K562 (cell line): ENCODE data around the gene MCC. TPM values are rescaled to one million over a fixed set of nuclear protein-coding genes. Genes with fewer than 3 reads are reported as not detected.

Experiments
- ATAC-seq: fragments of 200-7000 bp; cut with Tn5 transposase; 3 replicates; pipeline ENCODE4 v1.9.1; 2020; ENCODE audit warnings: moderate library complexity
- BruUV-seq: library from RNA; stranded (reverse); fragments of 400-500 nt; replicated peaks from 2 replicates; lab custom pipeline; 2021; lab: Mats Ljungman, UMichigan
- CTCF ChIA-PET: fragments of 300-600 bp; formaldehyde crosslinking; extraction: SDS; loops from one replicate; lab custom pipeline; 2021; ENCODE audit warnings: low intra/inter-chr PET ratio; lab: Yijun Ruan, JAX
- POLR2A ChIA-PET: fragments of 300-600, 350-650 bp; sonication (Branson Sonifier 250); formaldehyde crosslinking; extraction: SDS; loops from one replicate; lab custom pipeline; 2021; ENCODE audit warnings: antibody characterized with exemption, inconsistent platforms; lab: Yijun Ruan, JAX
- DNase-seq, 4 experiments: peaks; one replicate each; pipeline versions ENCODE4 v3.0.0 to v3.0.0-alpha.2; 2011 to 2018; ENCODE audit warnings: low spot score in 3 of 4, mixed read lengths in 3 of 4; ENCODE audit errors: extremely low read depth in 1 of 4
- FAIRE-seq: peaks from 2 replicates; lab custom pipeline; 2011; peaks lifted over from hg19 to GRCh38; lab: Jason Lieb, UNC
- H2AFZ ChIP-seq: 2 replicates; pipeline ENCODE4 v1.6.0; 2011; ENCODE audit warnings: low read depth, low read length, control low read depth, inconsistent platforms
- H3K27ac ChIP-seq: fragments of 200-600 bp; 3 replicates; pipeline ENCODE4 v1.8.0; 2011; ENCODE audit warnings: low read depth, mild to moderate bottlenecking, control low read depth, inconsistent platforms, low read length, moderate library complexity, mixed read lengths; ENCODE audit errors: extremely low read depth
- H3K27me3 ChIP-seq, 2 experiments: fragments of 300-600 bp in 1 of 2; 2 replicates in 1 of 2; 3 replicates in 1 of 2; pipeline versions ENCODE4 v1.6.0 to v1.8.0; 2011; ENCODE audit warnings: inconsistent platforms in 2 of 2, low read length in 2 of 2, mild to moderate bottlenecking in 1 of 2, mixed read lengths in 1 of 2, moderate library complexity in 1 of 2; ENCODE audit not compliant: control insufficient read depth in 2 of 2, insufficient read depth in 2 of 2
- H3K36me3 ChIP-seq: fragments of 300-600 bp; 3 replicates; pipeline ENCODE4 v1.8.0; 2011; ENCODE audit warnings: mild to moderate bottlenecking, low read length, inconsistent platforms; ENCODE audit not compliant: control insufficient read depth, insufficient read depth
- H3K4me1 ChIP-seq, 2 experiments: fragments of 200-600 bp in 1 of 2; replicated peaks in 1 of 2; 2 replicates in 1 of 2; 3 replicates in 1 of 2; pipeline versions ENCODE4 v1.5.1 to v1.8.0; 2011; ENCODE audit warnings: inconsistent platforms in 2 of 2, low read length in 2 of 2, mild to moderate bottlenecking in 1 of 2, mixed read lengths in 1 of 2, moderate library complexity in 1 of 2; ENCODE audit not compliant: control insufficient read depth in 2 of 2, insufficient read depth in 2 of 2
- H3K4me2 ChIP-seq: 2 replicates; pipeline ENCODE4 v1.6.1; 2011; ENCODE audit warnings: low read length, control low read depth, inconsistent platforms, mixed read lengths; ENCODE audit not compliant: insufficient read depth
- H3K4me3 ChIP-seq: fragments of 200-600 bp; sonication (generic), shearing (Covaris generic); 2 replicates; pipeline ENCODE4 v1.5.1; 2016; ENCODE audit warnings: control low read depth, inconsistent platforms
- H3K79me2 ChIP-seq: fragments of 200-600 bp; 3 replicates; pipeline ENCODE4 v1.8.0; 2011; ENCODE audit warnings: low read length, inconsistent platforms; ENCODE audit not compliant: control insufficient read depth, insufficient read depth
- H3K9ac ChIP-seq, 2 experiments: 2 replicates each; pipeline versions ENCODE4 v1.6.0 to v1.6.1; 2011; ENCODE audit warnings: low read depth in 2 of 2, low read length in 2 of 2, control low read depth in 1 of 2, inconsistent platforms in 1 of 2, mild to moderate bottlenecking in 1 of 2, mixed read lengths in 1 of 2; ENCODE audit not compliant: insufficient read depth in 1 of 2
- H3K9me1 ChIP-seq: one replicate; pipeline ENCODE4 v1.6.0; 2011; ENCODE audit warnings: inconsistent platforms, mild to moderate bottlenecking, low read length, moderate library complexity; ENCODE audit not compliant: control insufficient read depth, insufficient read depth
- H3K9me3 ChIP-seq: replicated peaks from 2 replicates; pipeline ENCODE4 v1.5.1; 2011; ENCODE audit warnings: low read depth, low read length, inconsistent platforms; ENCODE audit not compliant: control insufficient read depth, insufficient read depth
- H4K20me1 ChIP-seq: replicated peaks from 2 replicates; pipeline ENCODE4 v1.6.1; 2011; ENCODE audit warnings: low read length, inconsistent platforms, mixed read lengths; ENCODE audit not compliant: control insufficient read depth, insufficient read depth
- MEIS2 ChIP-seq: fragments of 450-650 bp; IDR thresholded peaks from 2 replicates; pipeline ENCODE4 v1.6.1; 2014; ENCODE audit warnings: mild to moderate bottlenecking; ENCODE audit not compliant: partially characterized antibody
- PRPF4 ChIP-seq: fragments of 200-400 bp; formaldehyde crosslinking; IDR thresholded peaks from one replicate; pipeline ENCODE4 v1.6.1; 2017; ENCODE audit warnings: low read length, low read depth, mild to moderate bottlenecking; ENCODE audit not compliant: insufficient read depth, poor library complexity, severe bottlenecking
- RBBP5 ChIP-seq: fragments of 200-600 bp; sonication (generic); IDR thresholded peaks from 2 replicates; pipeline ENCODE4 v1.6.1; 2012; ENCODE audit warnings: borderline replicate concordance, mild to moderate bottlenecking, low read length, control low read depth, inconsistent platforms; ENCODE audit not compliant: insufficient read depth, poor library complexity, severe bottlenecking
- SMARCE1 ChIP-seq: fragments of 450-650 bp; IDR thresholded peaks from 2 replicates; pipeline ENCODE4 v1.7.1; 2016; ENCODE audit warnings: mild to moderate bottlenecking
- WGBS: fragments of 100-300 bp; shearing (Covaris generic); methylation state at CpG from one replicate; pipeline ENCODE4 v1.1.6; 2016; ENCODE audit warnings: low coverage, mixed read lengths; ENCODE audit not compliant: insufficient coverage; ENCODE audit errors: missing lambda C conversion rate; 5-methylcytosine and 5-hydroxymethylcytosine counted together
- in situ Hi-C: fragments of 300-500 bp; cut with MboI; formaldehyde crosslinking; loops from 4 replicates; pipeline ENCODE4 v1.15.0; 2018; ENCODE audit warnings: inconsistent platforms, mixed read lengths
- intact Hi-C: fragments of 100-400 bp; cut with micrococcal nuclease; formaldehyde crosslinking; loops from 2 replicates; pipeline ENCODE4 v1.14.2; 2022
- polyA plus RNA-seq, 8 experiments: library from polyadenylated mRNA; depleted of rRNA in 4 of 8; stranded (reverse) in 5 of 8; unstranded in 3 of 8; fragments of >200 nt; fragmentation: Nextera tagmentation in 2 of 8; fragmentation: Illumina TruSeq in 1 of 8; extraction: Ambion mirVana in 2 of 8; extraction: Trizol in 1 of 8; gene quantifications; 2 replicates each; pipeline versions ENCODE4 v1.2.1 to v1.2.3, GENCODE V29; 2011 to 2014; ENCODE audit warnings: inconsistent platforms in 1 of 8, missing spikeins in 1 of 8
- total RNA-seq, 7 experiments: library from RNA; depleted of rRNA in 6 of 7; stranded (reverse); fragments of >200 nt in 6 of 7; fragmentation: Illumina TruSeq in 2 of 7; extraction: Trizol in 2 of 7; gene quantifications; 2 replicates each; pipeline versions ENCODE4 v1.2.1 to v1.2.3, GENCODE V29; 2011 to 2021; ENCODE audit warnings: low replicate concordance in 1 of 7
- TF ChIP-seq, protein P1 (sequence below): fragments of 450-650 bp; IDR thresholded peaks from 2 replicates; pipeline ENCODE4 v1.7.1; 2018; ENCODE audit warnings: mild to moderate bottlenecking, low read depth; ENCODE audit not compliant: partially characterized antibody
- TF ChIP-seq, protein P2 (sequence below): sonication (generic); formaldehyde crosslinking; IDR thresholded peaks from 2 replicates; pipeline ENCODE4 v1.8.0; 2022; ENCODE audit warnings: mild to moderate bottlenecking, missing genetic modification reagents

The MCC gene
- total and polyA plus RNA-seq, 9 of the 15 experiments (the other 6 are each of a cell fraction or from before 2014, with no cell fraction given) = 0.04 to 0.24 (median 0.06) TPM; not detected in 1

- BruUV-seq = no TSS peak
- H3K27ac ChIP-seq = no peak overlapping the region
- no peaks in the 10 kb centered on the region for H3K79me2 ChIP-seq
- H3K9ac ChIP-seq = no peak overlapping the region
- no peak for FAIRE-seq
- H3K9me3 ChIP-seq = no peaks in the 10 kb centered on the region
- intact Hi-C loops = no loop called here
- no peak overlapping the region for H3K4me3 ChIP-seq
- 0% methylated on average over 6 of the region's 6 CpGs for WGBS
- H4K20me1 ChIP-seq = no peaks in the 10 kb centered on the region
- H3K9me1 ChIP-seq = no peaks in the 10 kb centered on the region
- H3K36me3 ChIP-seq = no peaks in the 10 kb centered on the region
- no peak for ATAC-seq
- ChIA-PET CTCF (no interaction called here), POLR2A (no interaction called here)
- no peak overlapping the region for H2AFZ ChIP-seq
- no peak overlapping the region for H3K4me2 ChIP-seq
- in situ Hi-C loops = loop anchor here (10.0 kb wide), 1 partner anchor 1107 kb away; no protein-coding TSS in a partner anchor
- DNase-seq = no peak
- peaks cover 2 to 10% of the 10 kb centered on the region in 2 experiments; a peak in 3 of 5 replicates for H3K27me3 ChIP-seq
- H3K4me1 ChIP-seq = no peaks in the 10 kb centered on the region
- TF ChIP-seq SMARCE1 = no peak
- no peak for TF ChIP-seq PRPF4
- TF ChIP-seq, protein P1, sequence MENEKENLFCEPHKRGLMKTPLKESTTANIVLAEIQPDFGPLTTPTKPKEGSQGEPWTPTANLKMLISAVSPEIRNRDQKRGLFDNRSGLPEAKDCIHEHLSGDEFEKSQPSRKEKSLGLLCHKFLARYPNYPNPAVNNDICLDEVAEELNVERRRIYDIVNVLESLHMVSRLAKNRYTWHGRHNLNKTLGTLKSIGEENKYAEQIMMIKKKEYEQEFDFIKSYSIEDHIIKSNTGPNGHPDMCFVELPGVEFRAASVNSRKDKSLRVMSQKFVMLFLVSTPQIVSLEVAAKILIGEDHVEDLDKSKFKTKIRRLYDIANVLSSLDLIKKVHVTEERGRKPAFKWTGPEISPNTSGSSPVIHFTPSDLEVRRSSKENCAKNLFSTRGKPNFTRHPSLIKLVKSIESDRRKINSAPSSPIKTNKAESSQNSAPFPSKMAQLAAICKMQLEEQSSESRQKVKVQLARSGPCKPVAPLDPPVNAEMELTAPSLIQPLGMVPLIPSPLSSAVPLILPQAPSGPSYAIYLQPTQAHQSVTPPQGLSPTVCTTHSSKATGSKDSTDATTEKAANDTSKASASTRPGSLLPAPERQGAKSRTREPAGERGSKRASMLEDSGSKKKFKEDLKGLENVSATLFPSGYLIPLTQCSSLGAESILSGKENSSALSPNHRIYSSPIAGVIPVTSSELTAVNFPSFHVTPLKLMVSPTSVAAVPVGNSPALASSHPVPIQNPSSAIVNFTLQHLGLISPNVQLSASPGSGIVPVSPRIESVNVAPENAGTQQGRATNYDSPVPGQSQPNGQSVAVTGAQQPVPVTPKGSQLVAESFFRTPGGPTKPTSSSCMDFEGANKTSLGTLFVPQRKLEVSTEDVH = no peak
- no peak for TF ChIP-seq MEIS2
- TF ChIP-seq, protein P2, sequence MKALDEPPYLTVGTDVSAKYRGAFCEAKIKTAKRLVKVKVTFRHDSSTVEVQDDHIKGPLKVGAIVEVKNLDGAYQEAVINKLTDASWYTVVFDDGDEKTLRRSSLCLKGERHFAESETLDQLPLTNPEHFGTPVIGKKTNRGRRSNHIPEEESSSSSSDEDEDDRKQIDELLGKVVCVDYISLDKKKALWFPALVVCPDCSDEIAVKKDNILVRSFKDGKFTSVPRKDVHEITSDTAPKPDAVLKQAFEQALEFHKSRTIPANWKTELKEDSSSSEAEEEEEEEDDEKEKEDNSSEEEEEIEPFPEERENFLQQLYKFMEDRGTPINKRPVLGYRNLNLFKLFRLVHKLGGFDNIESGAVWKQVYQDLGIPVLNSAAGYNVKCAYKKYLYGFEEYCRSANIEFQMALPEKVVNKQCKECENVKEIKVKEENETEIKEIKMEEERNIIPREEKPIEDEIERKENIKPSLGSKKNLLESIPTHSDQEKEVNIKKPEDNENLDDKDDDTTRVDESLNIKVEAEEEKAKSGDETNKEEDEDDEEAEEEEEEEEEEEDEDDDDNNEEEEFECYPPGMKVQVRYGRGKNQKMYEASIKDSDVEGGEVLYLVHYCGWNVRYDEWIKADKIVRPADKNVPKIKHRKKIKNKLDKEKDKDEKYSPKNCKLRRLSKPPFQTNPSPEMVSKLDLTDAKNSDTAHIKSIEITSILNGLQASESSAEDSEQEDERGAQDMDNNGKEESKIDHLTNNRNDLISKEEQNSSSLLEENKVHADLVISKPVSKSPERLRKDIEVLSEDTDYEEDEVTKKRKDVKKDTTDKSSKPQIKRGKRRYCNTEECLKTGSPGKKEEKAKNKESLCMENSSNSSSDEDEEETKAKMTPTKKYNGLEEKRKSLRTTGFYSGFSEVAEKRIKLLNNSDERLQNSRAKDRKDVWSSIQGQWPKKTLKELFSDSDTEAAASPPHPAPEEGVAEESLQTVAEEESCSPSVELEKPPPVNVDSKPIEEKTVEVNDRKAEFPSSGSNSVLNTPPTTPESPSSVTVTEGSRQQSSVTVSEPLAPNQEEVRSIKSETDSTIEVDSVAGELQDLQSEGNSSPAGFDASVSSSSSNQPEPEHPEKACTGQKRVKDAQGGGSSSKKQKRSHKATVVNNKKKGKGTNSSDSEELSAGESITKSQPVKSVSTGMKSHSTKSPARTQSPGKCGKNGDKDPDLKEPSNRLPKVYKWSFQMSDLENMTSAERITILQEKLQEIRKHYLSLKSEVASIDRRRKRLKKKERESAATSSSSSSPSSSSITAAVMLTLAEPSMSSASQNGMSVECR = no peak
- no peak for TF ChIP-seq RBBP5
These were observed 310.0 kb downstream of the MCC start for GRCh38 chr5:113178073-113178779.
